ENCODE data around the gene MACROD2.

Gene MACROD2

DNA sequence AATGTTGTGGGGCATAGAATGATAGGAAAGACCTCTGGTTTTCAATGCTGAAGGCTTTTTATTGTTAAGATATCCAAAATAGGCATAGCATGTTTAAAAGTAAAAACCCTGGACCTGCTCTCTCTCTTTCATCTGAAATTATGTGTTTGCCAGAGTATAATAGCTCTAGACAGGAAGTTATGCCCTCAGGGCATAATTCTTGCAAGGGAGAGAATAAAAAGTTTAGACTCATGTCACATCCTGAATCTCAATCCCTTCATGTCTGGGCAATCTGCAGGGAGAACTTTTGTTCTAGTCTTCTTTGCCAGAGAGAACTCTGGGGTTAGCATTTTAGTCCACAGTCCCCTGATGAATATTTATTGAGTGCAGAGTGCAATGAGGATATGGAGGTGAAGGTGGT is 639.3 kb downstream of the MACROD2 start:
- FAIRE-seq (no peak), DNase-seq (ENCODE audit: insufficient read length, low spot score) (no peak)
- TF ChIP-seq, protein P1, sequence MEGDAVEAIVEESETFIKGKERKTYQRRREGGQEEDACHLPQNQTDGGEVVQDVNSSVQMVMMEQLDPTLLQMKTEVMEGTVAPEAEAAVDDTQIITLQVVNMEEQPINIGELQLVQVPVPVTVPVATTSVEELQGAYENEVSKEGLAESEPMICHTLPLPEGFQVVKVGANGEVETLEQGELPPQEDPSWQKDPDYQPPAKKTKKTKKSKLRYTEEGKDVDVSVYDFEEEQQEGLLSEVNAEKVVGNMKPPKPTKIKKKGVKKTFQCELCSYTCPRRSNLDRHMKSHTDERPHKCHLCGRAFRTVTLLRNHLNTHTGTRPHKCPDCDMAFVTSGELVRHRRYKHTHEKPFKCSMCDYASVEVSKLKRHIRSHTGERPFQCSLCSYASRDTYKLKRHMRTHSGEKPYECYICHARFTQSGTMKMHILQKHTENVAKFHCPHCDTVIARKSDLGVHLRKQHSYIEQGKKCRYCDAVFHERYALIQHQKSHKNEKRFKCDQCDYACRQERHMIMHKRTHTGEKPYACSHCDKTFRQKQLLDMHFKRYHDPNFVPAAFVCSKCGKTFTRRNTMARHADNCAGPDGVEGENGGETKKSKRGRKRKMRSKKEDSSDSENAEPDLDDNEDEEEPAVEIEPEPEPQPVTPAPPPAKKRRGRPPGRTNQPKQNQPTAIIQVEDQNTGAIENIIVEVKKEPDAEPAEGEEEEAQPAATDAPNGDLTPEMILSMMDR (IDR thresholded peaks at IDR 0.05; ENCODE audit: insufficient read depth, missing control alignments), result no peak

DNA sequence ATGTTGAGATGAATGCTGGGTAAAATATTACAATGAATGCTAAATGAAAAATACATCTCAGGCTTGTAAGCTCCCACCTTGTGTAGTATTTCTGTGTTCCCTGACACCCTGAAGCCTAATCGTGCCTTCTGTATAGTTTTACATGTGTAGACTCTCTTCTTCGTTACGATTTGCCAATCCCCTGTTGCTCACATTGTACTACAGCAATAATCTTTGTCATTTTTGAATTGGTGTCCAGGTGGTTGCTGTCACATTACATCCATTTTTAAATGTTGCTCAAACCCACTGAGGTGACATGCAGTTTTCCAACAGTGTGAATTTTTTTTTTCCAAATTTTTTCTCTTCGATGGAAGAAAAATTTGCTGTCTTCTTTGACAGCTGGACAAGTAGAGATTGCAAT is 642.1 kb downstream of the MACROD2 start:
- TF ChIP-seq, protein P1 (IDR thresholded peaks at IDR 0.05; ENCODE audit: insufficient read depth, missing control alignments), result no peak
- FAIRE-seq (no peak), DNase-seq (ENCODE audit: insufficient read length, low spot score) (no peak)

DNA sequence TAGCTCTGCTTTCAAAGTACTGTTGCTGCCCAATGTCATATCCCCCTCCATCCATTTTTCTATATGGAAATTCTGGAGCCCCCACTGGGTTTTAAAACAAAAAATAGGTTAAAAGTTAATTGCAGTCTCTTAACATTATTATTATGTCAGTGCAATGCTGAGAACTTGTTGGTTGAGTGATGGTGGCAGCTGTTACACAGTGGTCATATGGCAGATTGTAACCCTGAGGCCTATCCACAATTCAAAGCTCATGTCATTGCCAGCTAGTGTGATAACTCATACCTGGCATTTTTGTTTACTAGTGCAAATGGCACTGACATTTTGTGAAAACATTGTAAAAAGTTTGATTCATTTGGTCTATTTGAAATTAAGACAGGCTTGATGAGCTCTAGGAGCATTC is 647.8 kb downstream of the MACROD2 start:
- no peak for DNase-seq (ENCODE audit: insufficient read length, low spot score)
- FAIRE-seq, result no peak
- TF ChIP-seq, protein P1 (IDR thresholded peaks at IDR 0.05; ENCODE audit: insufficient read depth, missing control alignments), result no peak

DNA sequence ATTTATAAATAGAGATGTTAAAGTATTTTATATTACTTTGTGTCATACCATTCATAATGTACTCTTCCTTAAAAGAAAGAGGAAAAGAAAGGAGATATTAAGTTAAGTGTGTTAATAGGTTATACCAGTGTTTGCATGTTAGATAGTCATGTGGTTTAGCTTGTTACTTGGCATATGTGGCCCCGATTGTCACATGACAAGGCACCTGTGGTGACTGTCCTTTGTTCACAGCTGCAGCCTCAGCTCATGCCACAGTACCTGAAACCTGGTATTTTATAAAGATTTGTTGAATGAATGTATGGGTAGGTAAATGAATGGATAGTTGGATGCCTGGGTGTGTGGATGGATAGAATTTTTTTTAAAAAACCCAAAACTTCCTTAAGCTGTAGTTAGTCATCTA is 648.2 kb downstream of the MACROD2 start:
- no peak for DNase-seq (ENCODE audit: insufficient read length, low spot score)
- no peak for FAIRE-seq
- TF ChIP-seq, protein P1 (IDR thresholded peaks at IDR 0.05; ENCODE audit: insufficient read depth, missing control alignments), result no peak

DNA sequence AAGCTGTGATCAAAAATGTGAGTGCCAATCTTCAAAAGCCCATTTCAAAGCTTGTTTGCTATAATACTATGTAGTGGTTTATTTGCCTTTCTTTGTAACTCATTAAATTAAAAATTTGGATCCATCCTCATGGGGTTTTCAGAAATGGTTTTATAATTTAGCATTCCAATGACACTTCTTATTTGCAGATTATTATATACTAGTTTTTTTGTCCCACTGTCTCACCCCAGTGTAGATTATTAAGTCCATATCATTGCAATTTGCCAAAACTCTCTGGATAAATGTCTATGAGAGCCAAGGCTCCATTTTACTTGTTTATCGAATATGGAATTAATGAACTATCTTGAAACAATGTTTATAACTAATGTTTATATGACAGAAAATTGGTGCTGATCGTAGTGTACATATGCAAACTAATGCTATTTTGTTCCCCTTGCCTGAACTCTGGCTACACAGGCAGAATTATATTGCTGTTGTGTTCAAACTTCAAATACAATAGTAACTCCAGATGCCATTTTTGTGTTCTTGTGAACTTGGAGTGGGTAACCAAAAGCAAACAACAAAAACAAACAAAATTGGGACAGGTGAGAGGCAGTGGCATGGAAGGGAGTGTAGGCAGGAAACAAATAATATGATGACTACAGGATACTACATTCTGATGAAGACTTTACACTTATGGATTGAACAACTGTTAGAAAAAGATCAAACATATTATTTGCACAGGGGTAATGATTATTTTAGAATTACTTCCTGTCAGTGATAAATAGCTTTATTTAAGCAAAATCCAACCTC is 649.2 kb downstream of the MACROD2 start:
- TF ChIP-seq, protein P1 (IDR thresholded peaks at IDR 0.05; ENCODE audit: insufficient read depth, missing control alignments), result no peak
- FAIRE-seq, result no peak
- no peak for DNase-seq (ENCODE audit: insufficient read length, low spot score)

DNA sequence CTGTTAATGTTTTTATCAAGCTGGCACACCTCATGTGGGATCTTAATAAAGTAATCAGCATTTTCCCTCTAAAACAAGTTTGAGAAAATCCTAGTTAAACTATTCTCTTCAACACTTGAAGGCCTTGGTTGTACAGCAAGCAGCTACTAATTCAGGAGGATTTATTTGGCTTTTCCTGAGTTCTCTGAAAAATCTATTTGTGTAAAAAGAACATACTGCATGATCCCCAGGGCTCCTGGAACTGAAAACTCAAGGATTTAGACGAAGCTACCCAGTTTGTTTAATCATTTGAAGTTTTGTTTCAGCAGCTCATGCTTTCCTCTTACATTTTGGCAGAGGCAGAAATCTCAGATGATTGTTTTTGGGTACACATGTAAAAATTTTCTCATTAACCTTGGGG is 651.7 kb downstream of the MACROD2 start:
- TF ChIP-seq, protein P1 (IDR thresholded peaks at IDR 0.05; ENCODE audit: insufficient read depth, missing control alignments), result no peak
- no peak for DNase-seq (ENCODE audit: insufficient read length, low spot score)
- no peak for FAIRE-seq

DNA sequence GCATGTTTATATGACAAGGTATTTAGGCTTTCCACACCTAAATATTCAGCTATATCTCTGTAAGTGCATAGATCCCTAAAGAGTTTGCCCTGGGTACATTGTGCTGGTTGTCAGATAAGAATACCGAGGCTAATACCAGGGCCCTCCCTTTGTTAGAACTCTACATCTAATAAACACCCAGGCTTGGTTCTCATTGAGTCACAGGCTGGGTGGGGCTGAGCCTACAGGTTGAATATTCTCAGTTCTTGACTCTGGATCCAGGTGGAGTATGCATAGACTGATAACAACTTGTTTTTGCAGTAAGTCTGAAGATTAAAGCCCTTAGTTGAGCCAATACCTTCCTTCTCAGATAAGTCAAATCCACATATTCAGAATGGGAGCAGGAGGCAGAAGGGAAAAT is 654.3 kb downstream of the MACROD2 start:
- TF ChIP-seq, protein P1 (IDR thresholded peaks at IDR 0.05; ENCODE audit: insufficient read depth, missing control alignments), result no peak
- DNase-seq (ENCODE audit: insufficient read length, low spot score) (no peak), FAIRE-seq (no peak)

Measured in D721Med (cell line).